Lung (tissue), 12 donors: ENCODE data around the gene PCSK5. TPM values are rescaled to one million over a fixed set of nuclear protein-coding genes. Genes with fewer than 3 reads are reported as not detected.

Source experiments
- ATAC-seq: fragments of 200-7000 bp; cut with Tn5 transposase; one replicate; pipeline ENCODE4 v1.9.1; 2020; ENCODE audit warnings: moderate number of reproducible peaks; ENCODE audit not compliant: insufficient read depth, low FRiP score
- DNase-seq, 3 donors: peaks; one replicate each; pipeline ENCODE4 v3.0.0-alpha.2; 2013 to 2017
- H3K27ac ChIP-seq, 2 donors: one replicate each; pipeline ENCODE4 v1.5.1; 2013; ENCODE audit warnings: mild to moderate bottlenecking in 2 of 2, moderate library complexity in 2 of 2, control low read depth in 1 of 2, inconsistent platforms in 1 of 2, low read depth in 1 of 2, low read length in 1 of 2
- H3K27me3 ChIP-seq, 3 donors: one replicate each; pipeline ENCODE4 v1.5.1; 2013; ENCODE audit warnings: low read length in 2 of 3; ENCODE audit not compliant: control insufficient read depth in 3 of 3, insufficient read depth in 3 of 3
- H3K36me3 ChIP-seq, 4 donors: one replicate each; pipeline ENCODE4 v1.5.1; 2013; ENCODE audit warnings: low read length in 4 of 4, mild to moderate bottlenecking in 1 of 4, moderate library complexity in 1 of 4; ENCODE audit not compliant: control insufficient read depth in 4 of 4, insufficient read depth in 4 of 4
- H3K4me1 ChIP-seq, 5 donors: one replicate each; pipeline ENCODE4 v1.5.1; 2013; ENCODE audit warnings: low read length in 5 of 5, mild to moderate bottlenecking in 2 of 5, moderate library complexity in 1 of 5; ENCODE audit not compliant: control insufficient read depth in 5 of 5, insufficient read depth in 5 of 5
- H3K4me3 ChIP-seq: one replicate; pipeline ENCODE4 v1.5.1; 2013; ENCODE audit warnings: mild to moderate bottlenecking, control low read depth, moderate library complexity
- H3K9ac ChIP-seq, 2 donors: one replicate each; pipeline ENCODE4 v1.5.1; 2013; ENCODE audit warnings: low read length in 2 of 2, control low read depth in 1 of 2; ENCODE audit not compliant: insufficient read depth in 1 of 2
- H3K9me3 ChIP-seq, 4 donors: one replicate each; pipeline ENCODE4 v1.5.1; 2013; ENCODE audit warnings: low read length in 3 of 4, mild to moderate bottlenecking in 1 of 4, moderate library complexity in 1 of 4; ENCODE audit not compliant: control insufficient read depth in 4 of 4, insufficient read depth in 3 of 4
- WGBS, 2 donors: extraction: QIAGEN DNeasy Blood & Tissue Kit; methylation state at CpG; one replicate each; pipeline ENCODE4 v1.1.7; 2013; 5-methylcytosine and 5-hydroxymethylcytosine counted together
- polyA plus RNA-seq, 2 donors: library from polyadenylated mRNA; stranded (reverse); fragments of 200-250 nt; gene quantifications; one replicate each; pipeline ENCODE4 v1.2.1, GENCODE V29; 2013
- total RNA-seq, 2 donors: library from RNA; depleted of rRNA in 1 of 2; stranded (reverse); fragments of >200 nt in 1 of 2; gene quantifications; one replicate each; pipeline ENCODE4 v1.2.1, GENCODE V29; 2014 to 2021
- TF ChIP-seq, protein P1 (sequence below): IDR thresholded peaks from 2 replicates; pipeline ENCODE4 v1.5.1; 2012; ENCODE audit warnings: mild to moderate bottlenecking; ENCODE audit errors: control extremely low read depth, extremely low read depth
- donor health status: control.
- donor health status: control.
- donor health status: Bipolar disorder and iron deficiency.
- donor health status: healthy.
- donor health status: DM: yes; HTN: yes; CAD: no.

Gene PCSK5
- total and polyA plus RNA-seq, 4 donors, result 1.9 to 28.2 (median 13.6) TPM

DNA sequence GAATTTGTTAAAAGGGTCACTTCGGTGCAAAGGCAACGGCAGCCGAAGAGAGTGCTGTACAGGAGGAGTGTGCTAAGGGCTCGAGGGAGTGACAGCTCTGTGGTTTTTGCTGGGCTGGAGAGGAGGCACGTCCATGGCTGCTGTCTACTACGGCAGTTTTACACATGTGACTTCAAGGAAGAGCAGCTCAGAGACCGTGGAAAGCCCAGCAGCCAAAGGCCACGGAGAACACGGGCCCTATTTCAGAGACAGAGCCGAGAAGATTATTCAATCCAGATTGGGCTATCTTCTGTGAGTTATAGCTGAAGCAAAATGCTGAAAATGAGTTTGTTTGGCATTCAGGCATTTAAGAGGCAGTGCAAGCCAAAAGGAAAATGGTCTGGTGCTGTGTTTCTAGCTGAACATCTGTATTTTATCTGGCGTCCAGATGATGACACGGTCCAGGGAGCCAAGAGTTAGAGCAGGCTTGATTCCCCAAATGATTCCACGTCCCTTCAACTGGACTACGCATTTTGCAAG, 407.3 kb downstream of the PCSK5 start:
- WGBS, 2 donors, result 44 to 51% methylated on average over 14 of the region's 14 CpGs
- Histone ChIP-seq H3K9me3 (no peaks in the 10 kb centered on the region), H3K27ac (no peak overlapping the region), H3K36me3 (no peaks in the 10 kb centered on the region), H3K4me1 (peaks cover 0 to 14% (median 8%) of the 10 kb centered on the region in 5 donors), H3K27me3 (no peaks in the 10 kb centered on the region), H3K4me3 (no peak overlapping the region), H3K9ac (no peak overlapping the region)
- peak; percentile 49 to 82 (median 74) for DNase-seq
- ATAC-seq, result peak; percentile 36
- TF ChIP-seq, protein P1, sequence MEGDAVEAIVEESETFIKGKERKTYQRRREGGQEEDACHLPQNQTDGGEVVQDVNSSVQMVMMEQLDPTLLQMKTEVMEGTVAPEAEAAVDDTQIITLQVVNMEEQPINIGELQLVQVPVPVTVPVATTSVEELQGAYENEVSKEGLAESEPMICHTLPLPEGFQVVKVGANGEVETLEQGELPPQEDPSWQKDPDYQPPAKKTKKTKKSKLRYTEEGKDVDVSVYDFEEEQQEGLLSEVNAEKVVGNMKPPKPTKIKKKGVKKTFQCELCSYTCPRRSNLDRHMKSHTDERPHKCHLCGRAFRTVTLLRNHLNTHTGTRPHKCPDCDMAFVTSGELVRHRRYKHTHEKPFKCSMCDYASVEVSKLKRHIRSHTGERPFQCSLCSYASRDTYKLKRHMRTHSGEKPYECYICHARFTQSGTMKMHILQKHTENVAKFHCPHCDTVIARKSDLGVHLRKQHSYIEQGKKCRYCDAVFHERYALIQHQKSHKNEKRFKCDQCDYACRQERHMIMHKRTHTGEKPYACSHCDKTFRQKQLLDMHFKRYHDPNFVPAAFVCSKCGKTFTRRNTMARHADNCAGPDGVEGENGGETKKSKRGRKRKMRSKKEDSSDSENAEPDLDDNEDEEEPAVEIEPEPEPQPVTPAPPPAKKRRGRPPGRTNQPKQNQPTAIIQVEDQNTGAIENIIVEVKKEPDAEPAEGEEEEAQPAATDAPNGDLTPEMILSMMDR, result no peak

DNA sequence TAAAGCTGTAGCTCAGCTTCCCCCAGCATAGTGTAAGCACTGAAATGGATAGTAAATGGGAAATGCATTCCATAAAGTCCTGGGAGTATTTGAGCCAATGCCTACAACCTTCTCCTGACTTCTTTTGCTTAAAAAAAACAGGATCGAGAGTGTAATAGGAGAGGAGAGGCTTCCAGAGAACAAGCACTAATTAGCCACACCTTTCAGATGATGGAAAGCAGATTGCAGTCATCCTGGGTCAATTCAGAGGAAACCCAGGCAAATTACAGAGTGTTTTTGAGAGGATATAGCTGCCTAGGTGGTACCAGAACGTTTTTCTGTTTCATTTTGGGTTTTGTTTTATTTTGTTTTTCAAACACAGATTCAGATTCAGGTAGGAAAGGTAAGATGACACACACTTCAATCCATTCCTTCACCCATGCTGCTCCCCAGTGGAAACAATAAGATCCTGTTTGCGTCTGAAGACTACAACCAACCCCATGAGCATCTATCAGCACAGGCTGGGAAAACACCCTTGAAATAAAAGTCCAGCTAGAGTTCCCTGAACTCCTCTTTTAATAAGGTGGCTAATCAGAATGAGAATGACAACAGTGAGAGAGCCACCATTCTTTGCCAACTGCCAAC, 408.2 kb downstream of the PCSK5 start:
- Histone ChIP-seq H3K4me3 (no peak overlapping the region), H3K9me3 (no peaks in the 10 kb centered on the region), H3K9ac (no peak overlapping the region), H3K36me3 (no peaks in the 10 kb centered on the region), H3K27me3 (no peaks in the 10 kb centered on the region), H3K4me1 (peaks cover 0 to 14% (median 8%) of the 10 kb centered on the region in 5 donors), H3K27ac (no peak overlapping the region)
- 48 to 68% methylated on average over 3 of the region's 3 CpGs for WGBS, 2 donors
- TF ChIP-seq, protein P1, result no peak
- ATAC-seq (no peak), DNase-seq (peak in 1 of 3 donors; percentile 20)

DNA sequence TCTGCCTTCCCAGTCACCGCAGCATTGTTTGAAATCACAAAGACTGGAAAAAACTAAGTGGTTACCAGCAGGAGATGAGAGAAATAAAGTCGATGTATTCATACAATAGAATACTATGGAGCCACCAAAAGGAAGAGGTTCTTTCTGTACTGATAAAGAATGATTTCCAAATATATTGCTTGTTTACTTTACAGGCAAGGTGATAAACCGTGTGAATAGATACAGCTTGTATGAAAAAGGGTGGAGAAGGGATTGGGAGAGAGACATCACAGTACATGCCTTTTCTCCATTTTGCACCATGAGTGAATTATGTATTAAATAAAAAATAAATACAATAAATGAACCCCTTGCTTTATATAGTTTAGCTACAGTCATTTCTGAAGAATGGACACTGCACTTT, 412.1 kb downstream of the PCSK5 start:
- Histone ChIP-seq H3K9ac (no peak overlapping the region), H3K27me3 (no peaks in the 10 kb centered on the region), H3K27ac (no peak overlapping the region), H3K9me3 (no peaks in the 10 kb centered on the region), H3K4me1 (peaks cover 0 to 10% (median 4%) of the 10 kb centered on the region in 5 donors), H3K4me3 (no peak overlapping the region), H3K36me3 (no peaks in the 10 kb centered on the region)
- TF ChIP-seq, protein P1, result no peak
- DNase-seq, result no peak
- WGBS, 2 donors, result 70 to 73% methylated on average over 3 of the region's 3 CpGs
- ATAC-seq, result no peak
